Measurements from ENCODE around the gene CR1.

GRCh38 chr1:207459008-207459407, 36.9 kb upstream of the CR1 start:
- TF ChIP-seq, protein P1, sequence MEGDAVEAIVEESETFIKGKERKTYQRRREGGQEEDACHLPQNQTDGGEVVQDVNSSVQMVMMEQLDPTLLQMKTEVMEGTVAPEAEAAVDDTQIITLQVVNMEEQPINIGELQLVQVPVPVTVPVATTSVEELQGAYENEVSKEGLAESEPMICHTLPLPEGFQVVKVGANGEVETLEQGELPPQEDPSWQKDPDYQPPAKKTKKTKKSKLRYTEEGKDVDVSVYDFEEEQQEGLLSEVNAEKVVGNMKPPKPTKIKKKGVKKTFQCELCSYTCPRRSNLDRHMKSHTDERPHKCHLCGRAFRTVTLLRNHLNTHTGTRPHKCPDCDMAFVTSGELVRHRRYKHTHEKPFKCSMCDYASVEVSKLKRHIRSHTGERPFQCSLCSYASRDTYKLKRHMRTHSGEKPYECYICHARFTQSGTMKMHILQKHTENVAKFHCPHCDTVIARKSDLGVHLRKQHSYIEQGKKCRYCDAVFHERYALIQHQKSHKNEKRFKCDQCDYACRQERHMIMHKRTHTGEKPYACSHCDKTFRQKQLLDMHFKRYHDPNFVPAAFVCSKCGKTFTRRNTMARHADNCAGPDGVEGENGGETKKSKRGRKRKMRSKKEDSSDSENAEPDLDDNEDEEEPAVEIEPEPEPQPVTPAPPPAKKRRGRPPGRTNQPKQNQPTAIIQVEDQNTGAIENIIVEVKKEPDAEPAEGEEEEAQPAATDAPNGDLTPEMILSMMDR (IDR thresholded peaks at IDR 0.05; ENCODE audit: insufficient read depth, low read depth, low read length): no peak
- TF ChIP-seq EZH2 (IDR thresholded peaks at IDR 0.05; ENCODE audit: insufficient read depth, low read length): no peak
